Hematopoietic multipotent progenitor cell treated with erythropoietin and hydrocortisone succinate and interleukin-3 and kit ligand, for 17 days (in vitro differentiated cells): ENCODE measurements around the gene ASB14.
"Not testable (repeated sequence)": the region's sequence is repeated elsewhere in the genome, so short reads cannot be mapped to it uniquely, and the experiment has no call there.

Source experiments
- DNase-seq: peaks from one replicate; pipeline ENCODE4 v3.0.0-alpha.2; 2015; ENCODE audit warnings: low spot score

The ASB14 gene

GRCh38 chr3:57292159-57292896 lies at the start of gene ASB14:
TSS of gene ASB14 (minus strand) at chr3:57292685. CDS start at chr3:57292033, 652 bp downstream.
- no peak for DNase-seq

- DNase-seq, result not testable (repeated sequence)
Measured at GRCh38 chr3:57339071-57339642, 46.7 kb upstream of the ASB14 start.

GRCh38 chr3:57338272-57339070 lies 46.0 kb upstream of the ASB14 start:
- not testable (repeated sequence) for DNase-seq

- DNase-seq, result no peak
Measured at GRCh38 chr3:57335283-57335938, 42.9 kb upstream of the ASB14 start.

- no peak for DNase-seq
Measured at GRCh38 chr3:57331078-57331610, 38.7 kb upstream of the ASB14 start.

- not testable (repeated sequence) for DNase-seq
Measured at GRCh38 chr3:57326498-57326897, 34.0 kb upstream of the ASB14 start.

- DNase-seq, result no peak
Measured at GRCh38 chr3:57314204-57314603, 21.7 kb upstream of the ASB14 start.

GRCh38 chr3:57309769-57310360 lies 17.4 kb upstream of the ASB14 start:
- no peak for DNase-seq

GRCh38 chr3:57303520-57303919 lies 11.0 kb upstream of the ASB14 start:
- not testable (repeated sequence) for DNase-seq

- no peak for DNase-seq
Measured at GRCh38 chr3:57298041-57298440, 5.6 kb upstream of the ASB14 start.

GRCh38 chr3:57292897-57293526 lies 527 bp upstream of the ASB14 start:
- no peak for DNase-seq

- DNase-seq, result no peak
Measured at GRCh38 chr3:57288403-57288802, 4.1 kb downstream of the ASB14 start.

- no peak for DNase-seq
Measured at GRCh38 chr3:57287205-57287604, 5.3 kb downstream of the ASB14 start.

GRCh38 chr3:57283334-57283733 lies 9.2 kb downstream of the ASB14 start:
- no peak for DNase-seq

GRCh38 chr3:57281715-57282114 lies 10.8 kb downstream of the ASB14 start:
- no peak for DNase-seq

- no peak for DNase-seq
Measured at GRCh38 chr3:57279685-57280084, 12.8 kb downstream of the ASB14 start.

- DNase-seq, result no peak
Measured at GRCh38 chr3:57278237-57278636, 14.2 kb downstream of the ASB14 start.

- DNase-seq, result no peak
Measured at GRCh38 chr3:57275393-57275792, 17.1 kb downstream of the ASB14 start.

- DNase-seq, result no peak
Measured at GRCh38 chr3:57274845-57275244, 17.6 kb downstream of the ASB14 start.

GRCh38 chr3:57268416-57268815 lies 24.1 kb downstream of the ASB14 start:
- no peak for DNase-seq

- no peak for DNase-seq
Measured at GRCh38 chr3:57261929-57262328, 30.6 kb downstream of the ASB14 start.
